GM12801 (cell line): ENCODE results near the gene GATA1.

Source experiments
- CTCF ChIP-seq: IDR thresholded peaks from one replicate; pipeline ENCODE4 v1.5.1; 2011; ENCODE audit warnings: control low read depth; ENCODE audit not compliant: insufficient read length; ENCODE audit errors: extremely low read depth

GATA1 gene

GRCh38 chrX:48749182-48749581 is 37.2 kb upstream of the GATA1 start:
- TF ChIP-seq CTCF, result no peak

GRCh38 chrX:48751343-48751742 is 35.0 kb upstream of the GATA1 start:
- TF ChIP-seq CTCF, result no peak

GRCh38 chrX:48752498-48752897 is 33.9 kb upstream of the GATA1 start:
- TF ChIP-seq CTCF, result no peak

GRCh38 chrX:48753708-48754228 is 32.6 kb upstream of the GATA1 start:
- TF ChIP-seq CTCF, result no peak

- TF ChIP-seq CTCF, result no peak
Measured at GRCh38 chrX:48754238-48754637, 32.2 kb upstream of the GATA1 start.

- TF ChIP-seq CTCF, result no peak
Measured at GRCh38 chrX:48761674-48762471, 24.5 kb upstream of the GATA1 start, which contains the start of gene GLOD5. Gene GLOD5, plus strand, starts transcription at chrX:48761747. Its CDS starts 44 bp downstream, at chrX:48761791.

GRCh38 chrX:48769230-48769629 is 17.2 kb upstream of the GATA1 start:
- no peak for TF ChIP-seq CTCF
